Effector CD4-positive, alpha-beta T cell (primary cell): Measurements from ENCODE around the gene SLC35E2B.

Experiments used
- DNase-seq: peaks from one replicate; pipeline ENCODE4 v3.0.0-alpha.2; 2020

The SLC35E2B gene

DNA sequence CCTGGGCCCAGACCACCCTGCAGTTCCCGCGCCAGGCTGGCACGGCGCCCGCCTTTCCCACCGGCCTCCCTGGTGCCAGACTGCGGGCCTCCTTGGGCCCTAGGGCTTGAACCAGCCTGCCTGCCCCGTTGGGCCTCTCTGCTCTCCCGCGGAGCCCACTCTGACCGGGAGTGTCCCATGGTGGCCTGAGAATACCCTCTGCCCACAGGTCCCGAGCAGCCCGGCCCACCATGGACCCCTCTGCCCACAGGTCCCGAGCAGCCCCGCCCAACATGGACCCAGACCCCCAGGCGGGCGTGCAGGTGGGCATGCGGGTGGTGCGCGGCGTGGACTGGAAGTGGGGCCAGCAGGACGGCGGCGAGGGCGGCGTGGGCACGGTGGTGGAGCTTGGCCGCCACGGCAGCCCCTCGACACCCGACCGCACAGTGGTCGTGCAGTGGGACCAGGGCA lies 69.4 kb downstream of the SLC35E2B start:
- DNase-seq, result no peak

DNA sequence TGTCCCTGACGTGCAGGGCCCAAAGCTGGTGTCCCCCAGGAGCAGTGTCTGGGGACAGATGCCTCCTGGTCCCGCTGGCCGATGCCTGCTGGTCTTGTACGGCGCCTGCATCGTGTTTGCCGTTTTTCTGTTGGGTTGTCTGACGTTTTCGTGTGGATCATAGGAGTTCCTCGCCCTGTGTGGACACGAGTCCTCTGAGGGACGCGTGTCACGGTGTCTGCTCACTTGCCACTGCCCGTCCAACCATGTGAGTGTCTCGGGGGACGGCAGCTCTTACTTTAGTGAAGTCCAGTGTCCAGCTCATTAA lies 69.9 kb downstream of the SLC35E2B start:
- DNase-seq, result no peak

DNA sequence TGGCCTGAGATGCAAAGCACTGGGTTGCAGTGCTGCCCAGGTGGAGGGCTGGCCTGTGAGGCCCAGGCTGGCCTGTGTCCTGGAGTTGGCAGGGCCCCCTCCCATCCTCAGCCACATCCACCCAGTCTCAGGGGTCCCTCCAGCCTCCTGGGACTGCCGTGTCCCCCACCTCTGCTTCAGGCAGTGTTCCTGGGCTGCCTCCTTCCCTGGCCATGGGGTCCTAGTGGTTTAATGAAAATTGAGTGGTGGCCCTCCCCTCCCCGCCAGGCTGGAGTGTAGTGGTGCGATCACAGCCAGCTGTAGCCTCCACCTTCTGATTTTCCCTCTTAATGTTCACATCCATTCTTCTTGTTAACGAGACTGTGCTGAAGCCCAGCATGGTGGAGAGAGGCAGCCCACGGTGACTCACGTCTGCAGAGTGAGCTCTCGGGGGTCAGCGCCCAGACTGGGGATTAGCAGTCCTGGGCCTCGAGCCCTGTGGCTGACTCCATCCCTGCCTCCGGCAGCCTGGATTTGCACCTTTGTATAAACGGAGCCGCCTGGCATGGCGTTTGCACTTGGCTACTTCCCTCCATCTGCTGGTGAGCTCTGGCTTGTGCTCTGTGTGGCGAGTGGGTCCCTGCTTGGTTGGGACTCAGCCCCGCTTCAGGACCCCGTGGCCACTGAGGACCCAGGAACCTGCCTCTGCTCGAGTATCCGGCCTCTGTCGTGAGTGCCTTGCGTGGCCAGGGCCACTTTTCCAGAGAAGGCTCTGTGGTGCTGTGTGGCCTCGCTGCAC lies 70.4 kb downstream of the SLC35E2B start:
- DNase-seq, result no peak

DNA sequence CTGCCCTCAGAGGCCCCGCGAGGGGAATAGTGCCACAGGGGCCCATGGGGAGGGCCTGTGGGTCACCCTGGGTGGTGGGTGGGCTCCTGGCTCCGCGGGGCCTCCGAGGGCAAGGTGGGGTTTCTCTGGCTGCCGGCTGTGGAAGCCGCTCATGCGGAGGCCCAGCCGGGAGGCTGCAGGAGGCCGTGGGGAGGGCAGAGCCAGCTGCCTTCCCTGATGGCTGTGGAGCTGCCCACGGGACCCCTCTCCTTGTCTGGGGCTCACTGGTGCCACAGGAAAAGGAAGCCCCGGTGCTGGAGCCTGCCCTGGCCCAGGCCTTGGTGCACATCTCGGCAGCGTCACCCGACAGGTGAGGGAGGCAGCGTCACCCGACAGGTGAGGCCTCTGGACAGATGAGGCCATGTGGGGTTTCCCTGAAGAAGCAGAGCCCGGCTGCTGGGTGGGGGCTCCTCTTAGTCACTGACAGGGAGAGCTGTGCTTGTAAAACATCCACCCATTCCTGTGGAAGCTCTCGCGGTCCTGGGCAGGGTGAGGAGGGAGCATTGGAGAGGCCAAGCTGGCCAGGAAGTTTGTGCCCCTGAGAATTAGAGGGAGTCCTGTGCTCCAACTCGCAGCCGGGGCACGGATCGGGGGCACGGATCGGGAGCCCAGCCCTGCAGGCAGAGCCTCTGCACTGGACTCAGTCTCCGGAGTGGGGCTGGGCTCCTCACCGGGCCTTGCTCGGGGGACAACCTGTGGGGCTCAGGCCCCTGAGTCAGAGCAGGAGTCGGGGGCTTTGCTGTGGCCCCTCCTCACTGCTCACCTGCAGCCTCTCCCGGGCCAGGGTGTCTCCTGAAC lies 71.2 kb downstream of the SLC35E2B start:
- no peak for DNase-seq

DNA sequence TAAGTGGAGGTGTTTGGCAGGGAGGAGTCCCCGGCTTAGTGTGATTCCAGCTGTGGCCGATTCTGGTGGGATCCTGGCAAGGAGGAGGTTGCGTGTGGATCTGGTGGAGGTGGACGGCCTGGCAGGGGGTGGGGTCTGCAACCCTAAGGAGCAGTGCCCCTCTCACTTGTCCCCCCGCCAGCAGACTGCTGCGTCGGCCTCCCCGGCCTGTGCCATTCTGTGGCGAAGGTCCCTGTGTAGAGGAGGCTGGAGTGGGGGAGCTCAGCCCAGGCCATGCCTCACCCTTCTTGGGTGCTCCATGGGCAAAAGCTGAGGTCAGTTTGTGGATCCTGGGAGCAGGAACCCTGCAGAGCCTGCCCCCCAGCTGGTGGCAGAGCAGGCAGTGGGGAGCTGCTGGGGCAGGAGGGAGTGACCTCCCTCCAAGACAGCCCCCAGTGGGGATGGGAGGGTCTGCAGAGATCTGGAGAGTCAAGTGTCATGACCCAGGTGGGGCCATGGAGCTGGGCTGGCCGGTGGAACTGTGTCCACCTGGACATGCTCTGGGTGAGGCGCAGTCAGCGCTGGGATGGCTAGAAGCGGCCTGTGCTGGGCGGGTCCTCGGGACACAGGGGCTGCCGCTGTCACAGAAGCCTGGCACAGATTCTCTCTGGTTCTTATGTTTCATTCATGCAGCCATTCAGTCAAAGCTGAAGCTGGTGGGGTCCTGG lies 72.0 kb downstream of the SLC35E2B start:
- no peak for DNase-seq

DNA sequence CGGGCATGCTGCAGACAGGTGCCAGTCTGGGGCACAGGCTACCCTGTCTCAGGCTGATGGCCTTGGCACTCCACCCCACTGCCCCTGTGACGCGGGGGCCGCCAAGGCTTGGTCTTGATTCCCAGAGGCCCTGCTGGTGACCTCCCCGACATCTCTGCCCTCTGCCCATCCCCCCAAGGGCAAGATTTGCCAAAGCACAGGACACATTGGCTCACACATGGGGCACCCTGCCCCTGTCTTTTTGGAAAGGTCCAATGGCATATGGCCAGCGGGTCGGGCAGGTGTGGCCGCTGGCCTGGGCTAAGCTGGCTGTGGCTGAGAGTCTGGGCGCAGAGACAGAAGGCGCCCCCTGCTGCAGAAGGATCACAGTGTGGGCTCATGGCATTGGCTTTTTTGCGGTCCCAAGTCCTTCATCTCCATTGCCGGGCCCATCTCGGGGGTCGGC lies 72.7 kb downstream of the SLC35E2B start:
- DNase-seq, result no peak

DNA sequence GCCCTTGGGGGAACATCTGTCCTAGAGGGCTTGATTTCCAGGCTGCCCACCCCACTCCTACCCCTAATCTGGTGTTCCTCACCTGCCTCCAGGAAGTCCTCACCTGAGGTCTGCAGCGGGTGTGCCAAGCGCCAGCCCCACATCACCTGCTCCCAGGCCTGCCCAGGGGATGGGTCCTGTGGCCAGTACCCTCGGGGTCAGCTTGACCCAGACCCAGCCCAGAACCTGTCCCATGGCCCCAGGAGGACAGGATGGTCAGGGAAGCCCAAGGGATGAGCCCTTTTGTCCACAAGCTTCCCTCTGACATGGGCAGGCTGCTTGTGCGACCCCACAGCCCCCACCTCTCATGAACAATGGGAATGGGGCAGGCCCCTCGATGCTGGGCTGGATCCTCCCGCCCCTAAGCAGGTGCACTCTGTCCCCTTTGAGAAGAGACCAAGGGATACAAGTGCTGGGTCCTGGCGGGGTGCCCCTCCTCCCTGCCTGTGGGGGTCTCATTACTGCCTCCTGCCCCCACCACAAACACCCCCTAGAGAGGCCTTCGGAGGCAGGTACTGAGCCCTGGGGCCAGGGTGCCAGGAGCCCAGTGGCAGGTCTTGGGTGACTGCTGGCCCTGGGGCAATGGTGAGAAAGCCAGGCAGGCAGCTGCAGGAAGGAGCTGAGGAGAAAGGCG lies 74.1 kb downstream of the SLC35E2B start:
- DNase-seq, result no peak

DNA sequence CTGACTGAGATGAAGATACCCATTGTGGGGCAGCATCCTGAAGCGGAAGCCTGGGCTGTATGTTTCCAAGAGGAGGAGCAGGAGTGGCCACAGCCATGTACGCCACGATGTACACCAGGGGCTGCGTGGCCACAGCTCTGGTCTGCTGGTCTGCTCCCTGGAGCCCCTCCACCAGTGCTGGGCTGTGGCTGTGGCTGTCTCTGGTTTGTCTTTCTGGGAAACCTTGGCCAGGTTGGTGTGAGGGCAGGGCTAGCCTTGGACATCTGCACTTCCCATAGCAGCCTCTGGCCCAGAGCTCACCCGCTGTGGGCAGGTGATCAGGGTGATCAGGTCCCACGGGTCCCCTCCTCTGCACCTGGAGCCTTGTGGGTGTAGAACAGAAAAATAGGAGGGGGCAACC lies 74.7 kb downstream of the SLC35E2B start:
- DNase-seq, result no peak

DNA sequence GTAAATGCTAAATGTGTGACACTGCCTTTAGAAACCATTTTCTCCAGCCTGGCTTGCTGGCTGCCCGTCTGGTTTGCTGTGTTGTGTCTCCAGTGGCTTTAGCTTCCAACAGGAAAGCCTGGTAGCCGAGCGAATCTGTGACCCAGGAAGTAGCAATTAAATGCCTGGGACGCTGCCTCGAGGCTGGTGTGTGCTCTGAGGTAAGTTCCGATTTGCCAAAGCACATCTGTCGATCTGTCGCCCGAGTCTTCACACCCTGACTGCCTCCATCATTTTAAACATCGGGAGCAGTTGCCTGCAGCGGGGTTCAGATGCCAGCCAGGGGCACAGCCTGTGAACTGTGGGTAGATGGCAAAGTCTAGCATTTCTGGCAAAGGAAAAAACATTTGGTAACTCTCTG lies 75.1 kb downstream of the SLC35E2B start:
- no peak for DNase-seq

DNA sequence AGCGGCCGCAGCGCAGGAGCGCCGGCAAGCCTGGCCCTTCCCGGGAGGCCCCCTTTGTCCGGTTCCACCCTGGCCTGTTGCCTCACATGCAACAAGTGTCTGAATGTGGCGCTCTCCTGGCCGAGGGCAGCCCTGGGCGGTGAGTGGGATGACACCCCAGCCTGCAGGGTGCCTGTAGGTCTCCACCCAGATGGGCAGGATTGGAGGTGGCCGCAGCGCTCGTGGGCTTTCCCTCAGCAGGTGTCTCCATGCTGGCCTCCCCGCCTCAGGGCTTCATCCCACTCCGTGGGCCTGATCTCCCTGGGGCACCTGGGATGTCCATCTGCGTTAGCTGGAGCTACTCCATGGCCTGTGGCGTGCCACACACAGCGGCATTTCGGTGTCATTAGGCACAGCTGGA lies 75.8 kb downstream of the SLC35E2B start:
- no peak for DNase-seq

DNA sequence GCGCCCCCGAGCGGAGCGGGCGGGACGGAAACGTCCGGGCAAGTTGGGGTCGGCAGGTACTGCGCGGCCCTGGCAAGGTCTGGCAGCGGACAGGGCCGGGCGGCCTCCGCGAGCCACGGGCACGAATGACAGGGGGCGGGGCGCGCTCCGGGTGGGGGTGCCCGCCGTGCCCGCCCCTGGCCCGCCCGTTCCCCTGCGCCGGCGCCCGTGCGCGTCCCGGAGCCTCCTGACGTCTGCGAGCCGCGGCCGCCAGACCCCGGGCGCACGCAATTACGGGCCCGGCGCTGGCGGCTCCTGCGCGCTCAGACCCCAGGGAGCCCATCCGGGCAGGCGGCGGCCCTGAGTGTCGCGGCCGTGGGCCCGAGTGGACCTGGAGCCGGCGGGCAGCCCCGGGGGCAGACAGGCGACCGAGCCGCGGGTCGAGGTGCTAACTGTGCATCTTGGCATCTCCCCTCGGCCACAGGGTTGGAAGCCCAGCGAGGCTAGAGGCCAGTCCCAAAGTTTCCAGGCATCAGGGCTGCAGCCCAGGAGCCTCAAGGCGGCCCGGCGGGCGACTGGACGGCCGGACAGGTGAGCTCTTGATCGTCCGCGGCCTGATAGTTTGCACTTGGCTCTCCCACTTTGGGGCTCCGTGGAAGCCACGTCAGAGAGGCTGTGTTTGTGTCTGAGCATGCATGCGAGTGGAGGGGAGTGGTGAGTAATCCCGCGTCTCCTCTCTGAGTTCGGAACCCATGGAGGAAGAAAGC lies 76.4 kb downstream of the SLC35E2B start:
- no peak for DNase-seq

DNA sequence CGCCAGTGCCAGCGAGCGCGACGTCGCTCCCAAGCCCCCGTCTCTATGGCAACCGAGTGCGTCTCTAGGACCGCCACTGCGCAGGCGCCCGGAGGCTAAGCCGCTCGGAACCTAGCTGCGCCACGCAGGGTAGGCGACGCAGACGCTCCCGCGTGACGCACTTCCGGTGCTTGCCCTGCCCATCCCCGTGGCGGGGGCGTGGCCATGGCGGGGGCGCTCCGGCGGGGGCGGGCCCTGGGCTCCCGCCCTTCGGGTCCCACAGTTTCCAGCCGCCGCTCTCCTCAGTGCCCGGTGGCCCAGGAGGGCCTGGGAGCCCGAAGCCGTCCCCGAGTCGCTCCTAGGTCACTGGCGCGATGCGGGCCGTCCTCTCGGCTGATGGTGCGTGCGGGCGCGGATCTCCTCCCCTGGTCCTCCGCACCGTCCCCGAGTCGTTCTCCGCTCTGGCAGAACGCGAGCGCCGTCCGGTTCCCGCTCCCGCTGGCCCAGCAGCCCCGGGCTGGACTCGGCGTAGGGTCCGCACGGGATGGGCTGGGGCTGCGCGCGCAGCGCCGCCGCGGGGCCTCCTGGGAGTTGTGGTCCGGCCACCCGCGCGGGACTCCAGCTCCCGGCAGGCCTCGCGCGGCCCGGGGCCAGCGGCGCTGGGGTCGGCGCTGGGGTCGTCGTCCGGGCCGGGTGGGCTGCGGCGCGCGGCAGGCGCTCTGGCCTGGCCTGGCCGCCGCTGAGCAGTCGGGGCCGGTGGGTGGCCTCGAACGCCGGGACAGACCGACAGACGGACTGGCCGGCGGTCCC lies 77.1 kb downstream of the SLC35E2B start, which contains the start of gene MIB2:
Gene MIB2 (plus strand): TSS at position 245 of the 789 bp plus-strand sequence. CDS start 7,953 bp downstream, outside the sequence.
- peak; percentile 98 for DNase-seq

DNA sequence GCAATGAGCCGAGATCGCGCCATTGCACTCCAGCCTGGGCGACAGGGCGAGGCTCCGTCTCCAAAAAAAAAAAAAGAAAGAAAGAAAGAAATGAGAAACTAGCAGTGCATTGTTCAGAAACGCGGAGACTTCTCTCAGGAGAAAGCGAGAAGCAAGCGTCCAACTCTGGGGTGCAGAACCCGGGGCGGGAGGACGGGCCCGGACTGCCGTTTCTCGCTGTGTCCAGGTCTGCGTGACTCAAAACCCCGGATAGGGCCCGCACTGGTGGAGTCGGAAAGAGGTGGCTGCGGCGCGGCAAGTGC lies 77.7 kb downstream of the SLC35E2B start:
- no peak for DNase-seq

DNA sequence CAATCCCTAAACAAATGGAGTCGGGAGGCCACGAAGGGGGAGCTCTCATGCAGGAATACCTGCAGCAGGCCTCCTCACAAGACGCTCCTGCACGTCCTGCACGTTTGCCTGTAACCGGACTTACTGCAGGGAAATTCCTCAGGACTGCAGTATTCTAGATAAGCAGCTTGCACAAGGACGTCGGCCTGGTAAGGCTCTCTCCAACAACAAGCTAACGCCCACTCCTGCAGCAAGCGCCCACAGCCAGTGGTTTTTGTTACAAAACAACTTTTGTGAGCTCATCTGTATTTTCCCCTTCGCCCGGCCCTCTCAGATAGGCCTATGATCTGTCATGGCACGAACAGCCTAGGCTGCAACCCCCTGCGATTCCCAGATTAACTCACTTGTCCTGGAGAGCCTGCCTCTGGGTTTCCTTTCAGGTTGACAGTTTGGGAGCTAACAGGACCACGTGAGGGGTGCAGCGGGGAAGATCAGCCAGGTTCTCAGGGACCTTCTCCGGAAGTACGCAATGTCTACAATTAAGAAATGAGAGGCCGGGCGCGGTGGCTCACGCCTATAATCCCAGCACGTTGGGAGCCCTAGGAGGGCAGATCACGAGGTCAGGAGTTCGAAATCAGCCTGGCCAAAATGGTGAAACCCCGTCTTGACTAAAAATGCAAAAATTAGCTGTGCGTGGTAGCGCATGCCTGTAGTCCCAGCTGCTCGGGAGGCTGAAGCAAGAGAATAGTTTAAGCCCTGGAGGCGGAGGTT lies 78.2 kb downstream of the SLC35E2B start:
- peak; percentile 52 for DNase-seq

DNA sequence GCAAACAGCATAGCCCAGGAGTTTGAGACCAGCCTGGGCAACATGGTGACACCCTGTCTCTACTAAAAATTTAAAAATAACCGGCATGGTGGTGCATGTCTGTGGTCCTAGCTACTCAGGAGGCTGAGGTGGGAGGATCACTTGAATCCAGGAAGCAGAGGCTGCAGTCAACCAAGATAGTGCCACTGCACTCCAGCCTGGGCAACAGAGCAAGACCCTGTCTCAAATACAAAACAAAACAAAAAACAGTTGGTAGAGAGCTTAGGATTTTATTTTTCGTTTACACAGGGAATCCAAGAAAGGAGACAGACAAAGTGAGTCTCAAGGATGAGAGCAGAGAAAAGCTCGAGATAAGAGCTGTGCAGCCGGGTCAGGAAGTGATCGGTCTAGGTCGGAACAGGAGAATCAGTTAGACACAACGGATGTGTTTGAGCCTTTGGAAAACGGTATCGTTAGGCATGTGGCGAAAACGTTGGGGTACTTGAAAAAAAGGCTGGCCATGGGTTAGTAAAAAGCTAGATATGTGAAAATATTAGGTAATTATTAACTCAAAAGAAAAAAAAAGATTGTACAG lies 79.0 kb downstream of the SLC35E2B start:
- DNase-seq, result no peak

DNA sequence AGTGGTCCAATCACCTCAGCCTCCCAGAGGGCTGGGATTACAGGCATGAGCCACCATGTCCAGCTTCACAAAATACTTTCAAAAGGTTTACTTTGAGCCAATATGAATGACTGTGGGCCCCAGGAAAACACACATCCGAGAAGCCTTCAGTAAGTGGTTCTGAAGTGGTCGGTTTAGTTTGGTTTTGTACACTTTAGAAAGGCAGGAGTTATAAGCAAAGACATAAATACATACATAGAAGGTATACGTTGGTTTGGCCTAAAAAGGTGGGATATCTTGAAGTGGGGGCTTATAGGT lies 80.5 kb downstream of the SLC35E2B start:
- no peak for DNase-seq

DNA sequence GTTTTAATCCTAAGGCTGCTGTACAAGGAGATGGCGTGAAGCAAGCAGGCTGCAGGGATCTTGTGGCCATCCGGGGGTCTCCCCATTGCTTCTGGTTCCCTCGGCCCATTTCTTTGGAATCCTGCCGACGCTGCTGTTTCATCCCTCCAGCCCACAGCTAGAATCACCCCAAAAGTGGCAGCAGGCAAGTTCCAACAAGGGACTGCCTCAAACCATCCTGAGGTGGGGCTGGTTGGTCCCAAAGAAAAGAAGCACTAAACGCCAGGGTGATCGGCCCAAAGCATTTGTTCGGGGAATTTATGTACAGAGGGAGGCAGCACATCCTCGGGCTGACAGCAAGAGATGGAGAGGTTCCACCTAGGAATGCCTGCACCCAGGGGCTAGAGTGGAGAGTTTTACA lies 81.8 kb downstream of the SLC35E2B start:
- DNase-seq, result no peak

DNA sequence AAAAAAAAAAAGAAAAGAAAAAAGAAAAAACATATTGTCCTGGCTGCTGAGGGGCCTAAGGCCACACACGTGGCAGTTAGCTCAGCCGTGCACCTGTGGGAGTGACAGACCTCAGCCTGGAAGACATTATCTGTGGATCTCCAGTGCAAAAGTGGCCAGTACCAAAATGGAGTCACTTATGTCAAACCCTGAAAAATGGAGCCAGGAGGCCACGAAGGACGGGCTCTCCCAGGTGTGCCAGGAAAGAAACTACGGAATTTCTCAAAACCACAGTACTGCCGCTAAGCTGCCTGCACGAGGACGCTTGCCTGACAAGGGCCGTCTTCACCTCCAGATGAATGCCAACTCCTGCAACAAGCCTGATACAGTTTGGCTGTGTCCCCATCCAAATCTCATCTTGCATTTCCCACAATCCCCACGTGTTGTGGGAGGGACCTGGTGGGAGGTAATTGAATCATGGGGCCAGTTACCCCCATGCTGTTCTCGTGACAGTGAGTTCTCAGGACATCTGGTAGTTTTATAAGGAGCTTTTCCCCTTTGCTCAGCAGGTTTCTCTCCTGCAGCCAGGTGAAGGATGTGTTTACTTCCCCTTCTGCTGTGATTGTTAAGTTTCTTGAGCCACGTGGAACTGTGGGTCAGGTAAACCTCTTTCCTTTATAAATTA lies 82.6 kb downstream of the SLC35E2B start:
- no peak for DNase-seq
